ENCODE data around the gene SIX3. TPM values are rescaled to one million over a fixed set of nuclear protein-coding genes. Genes with fewer than 3 reads are reported as not detected.
A peak's percentile ranks its signal among the peaks of the same experiment; 100 is the strongest.

SIX3 gene
- total RNA-seq (ENCODE audit: low replicate concordance): not detected in 2 replicates

GRCh38 chr2:44941551-44942234 is at the start of gene SIX3:
TSS of gene SIX3 (plus strand) at chr2:44941702. CDS start at chr2:44942105, 403 bp downstream.
- DNase-seq (ENCODE audit: low read depth): no peak
- TF ChIP-seq CTCF (IDR thresholded peaks at IDR 0.05; ENCODE audit: insufficient read depth, low read length): no peak
- peak within 1 kb of the TSS; percentile 49 for H3K4me3 ChIP-seq (ENCODE audit: low read depth, low read length)

DNA sequence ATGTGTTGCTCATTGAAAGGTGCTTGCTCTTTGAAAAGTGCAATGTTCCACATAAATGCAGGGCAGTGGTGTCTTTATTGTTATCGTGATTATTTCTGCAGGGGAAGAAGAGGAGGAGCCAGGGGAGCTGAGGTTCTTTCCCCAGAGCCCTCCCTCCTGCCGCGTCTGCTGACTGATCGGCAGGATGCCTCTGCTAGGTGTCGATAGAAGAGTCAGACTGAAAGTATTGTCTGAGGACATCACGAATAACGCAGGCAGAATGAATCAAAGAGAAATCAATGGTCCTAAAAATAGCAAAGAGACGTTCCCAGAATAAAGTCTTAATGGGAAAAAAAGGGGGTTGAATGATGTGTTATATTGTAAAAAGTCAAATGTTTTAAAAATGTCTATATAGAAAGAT is 47.4 kb upstream of the SIX3 start:
- no peak for DNase-seq (ENCODE audit: low read depth)
- no peak overlapping the region for H3K4me3 ChIP-seq (ENCODE audit: low read depth, low read length)
- no peak for TF ChIP-seq CTCF (IDR thresholded peaks at IDR 0.05; ENCODE audit: insufficient read depth, low read length)

DNA sequence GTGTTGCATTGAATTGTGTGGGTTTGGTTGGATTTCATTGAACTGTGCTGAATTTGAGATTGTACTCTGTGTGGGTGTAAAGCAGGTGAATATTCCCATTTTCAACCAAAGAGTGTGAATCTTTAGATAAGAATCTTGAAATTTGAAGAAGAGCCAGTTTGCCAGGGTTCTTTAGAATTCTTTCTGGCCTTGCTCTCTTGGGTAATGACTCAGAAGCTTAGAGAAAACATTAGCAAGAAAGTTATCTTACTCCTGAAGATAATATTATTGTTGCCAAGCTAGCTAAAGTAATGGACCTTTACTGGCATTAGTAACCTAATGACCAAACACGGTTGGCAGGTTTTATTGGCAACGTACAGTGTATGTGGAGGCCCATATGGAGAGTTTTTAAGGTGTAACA is 46.4 kb upstream of the SIX3 start:
- TF ChIP-seq CTCF (IDR thresholded peaks at IDR 0.05; ENCODE audit: insufficient read depth, low read length): no peak
- DNase-seq (ENCODE audit: low read depth): peak; percentile 35
- no peak overlapping the region for H3K4me3 ChIP-seq (ENCODE audit: low read depth, low read length)

GRCh38 chr2:44897406-44897805 is 44.1 kb upstream of the SIX3 start:
- TF ChIP-seq CTCF (IDR thresholded peaks at IDR 0.05; ENCODE audit: insufficient read depth, low read length): no peak
- no peak for DNase-seq (ENCODE audit: low read depth)
- no peak overlapping the region for H3K4me3 ChIP-seq (ENCODE audit: low read depth, low read length)

DNA sequence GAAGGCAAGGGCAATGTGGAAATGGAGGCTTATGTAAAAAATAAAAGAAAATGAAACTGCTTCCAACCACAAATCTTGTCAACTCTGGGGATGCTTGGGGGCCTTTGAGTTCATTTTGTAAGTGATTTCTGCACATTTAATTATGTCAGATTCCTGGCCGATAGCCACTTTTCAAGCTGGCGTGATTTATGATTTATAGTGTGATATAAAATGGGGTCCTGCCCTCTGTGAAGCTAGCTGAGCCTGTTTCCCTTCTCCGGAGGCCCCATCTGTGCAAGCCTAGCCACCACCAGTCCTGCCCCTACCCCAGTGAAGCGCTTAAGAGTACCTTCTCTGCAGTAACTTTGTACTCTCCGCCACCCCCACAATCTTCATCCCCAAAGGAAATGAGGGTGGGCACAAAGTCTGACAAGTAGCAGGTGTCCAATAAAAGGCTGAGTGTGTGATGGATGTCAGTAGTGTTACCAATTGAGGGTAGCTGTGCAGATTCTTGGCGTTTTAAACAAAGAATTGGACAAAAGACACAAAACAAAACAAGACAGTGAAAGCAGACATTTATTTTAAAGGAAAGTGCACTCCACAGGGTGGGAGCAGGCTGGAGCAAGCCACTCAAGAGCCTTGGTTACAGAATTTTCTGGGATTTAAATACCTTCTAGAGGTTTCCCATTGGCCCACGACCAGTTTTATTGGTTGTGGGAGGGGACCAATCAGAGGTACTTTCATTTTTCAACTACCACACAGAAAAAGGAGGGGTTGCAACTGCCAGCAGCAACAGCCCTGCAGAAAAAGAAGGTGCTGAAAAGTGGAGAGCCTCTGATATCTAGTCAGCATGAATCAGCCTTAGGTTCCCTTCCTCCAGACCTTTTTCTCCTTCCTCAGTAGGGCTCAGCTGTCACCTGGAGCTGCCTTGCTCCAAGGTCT is 39.0 kb upstream of the SIX3 start:
- no peak for TF ChIP-seq CTCF (IDR thresholded peaks at IDR 0.05; ENCODE audit: insufficient read depth, low read length)
- no peak for DNase-seq (ENCODE audit: low read depth)
- no peak overlapping the region for H3K4me3 ChIP-seq (ENCODE audit: low read depth, low read length)

DNA sequence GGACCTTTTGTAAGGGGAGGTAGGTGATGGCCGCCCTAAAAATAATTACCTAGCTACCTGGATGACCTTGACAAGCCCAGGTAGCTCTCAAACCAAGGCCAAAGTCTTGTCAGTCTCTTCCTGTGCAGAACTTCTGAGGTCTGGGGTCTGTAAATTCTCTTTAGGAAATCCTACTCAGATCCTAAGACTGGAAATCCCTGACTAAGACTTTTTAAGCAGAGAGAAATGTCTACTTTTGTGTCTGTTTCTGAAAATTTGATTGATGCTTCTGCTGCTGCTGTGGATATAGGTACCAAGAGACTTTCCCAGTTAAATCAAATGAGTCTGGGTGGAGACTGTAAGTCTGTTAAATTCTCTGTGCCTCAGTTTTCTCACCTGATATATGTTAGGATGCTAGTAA is 36.9 kb upstream of the SIX3 start:
- DNase-seq (ENCODE audit: low read depth): no peak
- TF ChIP-seq CTCF (IDR thresholded peaks at IDR 0.05; ENCODE audit: insufficient read depth, low read length): no peak
- H3K4me3 ChIP-seq (ENCODE audit: low read depth, low read length): no peak overlapping the region

Data from fibroblast of the aortic adventitia (primary cell).